Parathyroid adenoma (tissue), 2 donors: ENCODE measurements around the gene KCNH2.

Source experiments
- H2AFZ ChIP-seq: fragments of 300-600 bp; sonication (generic); one replicate; pipeline ENCODE4 v1.7.0; 2017; ENCODE audit warnings: antibody characterized with exemption, mild to moderate bottlenecking
- H3K27ac ChIP-seq: fragments of 300-600 bp; sonication (generic); one replicate; pipeline ENCODE4 v1.7.0; 2017
- H3K27me3 ChIP-seq: fragments of 300-600 bp; sonication (generic); one replicate; pipeline ENCODE4 v1.7.0; 2017; ENCODE audit warnings: low read length; ENCODE audit not compliant: control insufficient read depth, insufficient read depth
- H3K36me3 ChIP-seq: fragments of 300-600 bp; sonication (generic); one replicate; pipeline ENCODE4 v1.7.0; 2017; ENCODE audit warnings: low read length; ENCODE audit not compliant: control insufficient read depth, insufficient read depth
- H3K4me1 ChIP-seq: fragments of 300-600 bp; sonication (generic); one replicate; pipeline ENCODE4 v1.7.0; 2017; ENCODE audit warnings: control low read depth
- H3K4me2 ChIP-seq: fragments of 300-600 bp; sonication (generic); one replicate; pipeline ENCODE4 v1.7.0; 2017; ENCODE audit warnings: low read length
- H3K4me3 ChIP-seq: fragments of 300-600 bp; sonication (generic); one replicate; pipeline ENCODE4 v1.7.0; 2017; ENCODE audit warnings: low read depth, low read length
- H3K79me2 ChIP-seq: fragments of 300-600 bp; sonication (generic); one replicate; pipeline ENCODE4 v1.7.0; 2017; ENCODE audit warnings: control low read depth
- H3K9ac ChIP-seq: fragments of 300-600 bp; sonication (generic); one replicate; pipeline ENCODE4 v1.7.0; 2017; ENCODE audit warnings: mild to moderate bottlenecking
- H3K9me3 ChIP-seq: fragments of 300-600 bp; sonication (generic); one replicate; pipeline ENCODE4 v1.7.0; 2017; ENCODE audit warnings: low read length; ENCODE audit not compliant: control insufficient read depth
- CTCF ChIP-seq: fragments of 300-600 bp; sonication (generic); IDR thresholded peaks from one replicate; pipeline ENCODE4 v1.7.0; 2017; ENCODE audit warnings: antibody characterized with exemption, mild to moderate bottlenecking
- donor health status: primary hyperparathyroidism.

Gene KCNH2

GRCh38 chr7:151024435-151025056 lies 46.4 kb upstream of the KCNH2 start, which contains the start of gene ATG9B:
ATG9B (minus strand) TSS chr7:151024494; CDS start chr7:151024423, 71 bp downstream.
- H3K36me3 ChIP-seq = no peaks in the 10 kb centered on the region
- peaks cover 3% of the 10 kb centered on the region for H3K79me2 ChIP-seq
- H3K4me2 ChIP-seq = no peak within 1 kb of the TSS
- H2AFZ ChIP-seq = no peak within 1 kb of the TSS
- H3K27me3 ChIP-seq = no peaks in the 10 kb centered on the region
- no peak for TF ChIP-seq CTCF
- H3K27ac ChIP-seq = no peak within 1 kb of the TSS
- peaks cover 3% of the 10 kb centered on the region for H3K4me1 ChIP-seq
- H3K9me3 ChIP-seq = no peaks in the 10 kb centered on the region
- H3K4me3 ChIP-seq = no peak within 1 kb of the TSS
- no peak within 1 kb of the TSS for H3K9ac ChIP-seq

- no peak overlapping the region for H3K9ac ChIP-seq
- TF ChIP-seq CTCF = no peak
- H3K4me1 ChIP-seq = peaks cover 2% of the 10 kb centered on the region
- no peaks in the 10 kb centered on the region for H3K36me3 ChIP-seq
- no peak overlapping the region for H3K27ac ChIP-seq
- no peak overlapping the region for H3K4me2 ChIP-seq
- H3K79me2 ChIP-seq = no peaks in the 10 kb centered on the region
- no peak overlapping the region for H3K4me3 ChIP-seq
- H3K9me3 ChIP-seq = no peaks in the 10 kb centered on the region
- H2AFZ ChIP-seq = no peak overlapping the region
- no peaks in the 10 kb centered on the region for H3K27me3 ChIP-seq
Measured at GRCh38 chr7:151023232-151023631, 45.1 kb upstream of the KCNH2 start.

GRCh38 chr7:151020231-151020630 lies 42.1 kb upstream of the KCNH2 start:
- Histone ChIP-seq H3K36me3 (no peaks in the 10 kb centered on the region), H3K27me3 (no peaks in the 10 kb centered on the region), H3K9ac (no peak overlapping the region), H3K4me3 (no peak overlapping the region), H3K9me3 (no peaks in the 10 kb centered on the region), H3K79me2 (no peaks in the 10 kb centered on the region), H3K4me1 (peaks cover 3% of the 10 kb centered on the region), H2AFZ (no peak overlapping the region), H3K4me2 (no peak overlapping the region), H3K27ac (no peak overlapping the region)
- TF ChIP-seq CTCF = no peak

GRCh38 chr7:151019130-151019447 lies 41.0 kb upstream of the KCNH2 start:
- peak overlapping the region; percentile 78 for H2AFZ ChIP-seq
- H3K79me2 ChIP-seq = no peaks in the 10 kb centered on the region
- no peak overlapping the region for H3K9ac ChIP-seq
- no peaks in the 10 kb centered on the region for H3K27me3 ChIP-seq
- H3K4me2 ChIP-seq = peak overlapping the region; percentile 59
- H3K4me3 ChIP-seq = no peak overlapping the region
- H3K36me3 ChIP-seq = no peaks in the 10 kb centered on the region
- TF ChIP-seq CTCF = no peak
- H3K27ac ChIP-seq = no peak overlapping the region
- no peaks in the 10 kb centered on the region for H3K9me3 ChIP-seq
- H3K4me1 ChIP-seq = peaks cover 3% of the 10 kb centered on the region

- Histone ChIP-seq H3K27me3 (no peaks in the 10 kb centered on the region), H3K27ac (no peak overlapping the region), H2AFZ (peak overlapping the region; percentile 78), H3K36me3 (no peaks in the 10 kb centered on the region), H3K4me3 (peak overlapping the region; percentile 17), H3K9ac (no peak overlapping the region), H3K4me1 (peaks cover 3% of the 10 kb centered on the region), H3K4me2 (peak overlapping the region; percentile 59), H3K79me2 (no peaks in the 10 kb centered on the region), H3K9me3 (no peaks in the 10 kb centered on the region)
- TF ChIP-seq CTCF = no peak
Measured at GRCh38 chr7:151018421-151019129, 40.5 kb upstream of the KCNH2 start.
